ENCODE measurements around the gene HMCN1.

DNA sequence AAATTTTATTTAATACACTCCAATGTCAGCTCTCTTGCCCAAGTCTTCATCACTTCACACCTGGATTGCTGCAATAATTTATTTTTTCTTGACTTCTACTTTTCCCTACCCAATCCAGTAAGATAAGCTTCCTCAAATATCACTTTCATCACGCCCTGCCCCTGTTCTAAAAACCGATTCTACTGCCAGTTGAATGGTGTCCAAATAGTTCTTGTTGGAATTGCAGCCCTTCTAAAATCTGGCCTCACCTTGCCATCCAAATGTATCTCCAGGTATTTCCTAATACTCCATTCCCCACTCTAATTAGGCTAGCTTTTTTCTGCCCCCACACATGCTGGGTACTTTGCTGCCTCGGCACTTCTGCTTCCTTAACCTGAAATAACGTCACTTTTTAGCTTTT, 152.5 kb downstream of the HMCN1 start:
- no peak for TF ChIP-seq CTCF (conservative IDR thresholded peaks at IDR 0.05 in 1 of 2, IDR thresholded peaks at IDR 0.05 in 1 of 2; ENCODE audit: extremely low read depth in 1 of 2, insufficient read depth in 1 of 2, low read depth in 1 of 2, low read length in 2 of 2)
- TF ChIP-seq EZH2 (IDR thresholded peaks at IDR 0.05; ENCODE audit: borderline replicate concordance, low read length), result no peak

Measured in mammary epithelial cell (primary cell).